ENCODE results near the gene SMTNL2.

Gene SMTNL2

DNA sequence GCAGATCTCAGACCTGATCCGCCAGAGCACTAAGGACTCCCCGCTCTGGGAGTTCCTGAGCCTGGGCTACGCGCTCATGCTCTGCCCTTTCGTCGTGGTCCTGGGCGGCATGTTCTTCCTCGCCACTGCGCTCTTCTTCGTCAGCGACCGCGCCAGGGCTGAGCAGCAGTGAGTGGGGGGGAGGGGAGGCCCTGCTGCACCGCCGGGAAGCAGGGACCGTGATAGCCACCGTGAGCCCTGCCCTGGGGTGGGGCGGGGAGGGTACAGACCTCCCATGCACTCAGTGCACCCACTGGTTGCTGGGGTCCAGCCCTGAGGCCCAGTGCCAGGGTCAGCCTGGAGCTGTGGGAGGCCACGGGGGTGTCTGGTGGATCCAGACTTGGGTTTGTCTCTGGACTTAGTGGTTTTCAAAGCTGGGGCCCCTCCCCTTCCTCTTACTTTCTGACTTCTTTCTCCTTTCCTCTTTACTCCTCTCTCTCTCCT is 48.0 kb upstream of the SMTNL2 start:
- Histone ChIP-seq H2BK12ac (ENCODE audit: low read length in 2 of 2) (no peak overlapping the region), H2AK5ac (ENCODE audit: low read length, severe bottlenecking) (no peak overlapping the region), H3K23ac (ENCODE audit: low read length in 2 of 2) (no peak overlapping the region), H3K9ac (ENCODE audit: low read length) (peak overlapping the region; percentile 57), H4K91ac (ENCODE audit: low read length) (peak overlapping the region; percentile 14), H2AFZ (ENCODE audit: low read depth, low read length) (no peak overlapping the region), H3K4me1 (ENCODE audit: control insufficient read depth, insufficient read depth, low read depth, low read length) (peaks cover 26% of the 10 kb centered on the region), H3K36me3 (ENCODE audit: control insufficient read depth in 1 of 2, insufficient read depth in 2 of 2, low read depth in 1 of 2, low read length in 2 of 2) (peaks cover 27 to 65% of the 10 kb centered on the region in 2 experiments), H4K8ac (ENCODE audit: low read length) (peak overlapping the region; percentile 94), H2BK15ac (ENCODE audit: low read depth, poor library complexity, severe bottlenecking) (no peak overlapping the region), H3K4ac (ENCODE audit: low read depth in 1 of 2, low read length in 2 of 2) (no peak overlapping the region), H3K4me2 (ENCODE audit: low read length, poor library complexity, severe bottlenecking) (peak overlapping the region; percentile 30), H2BK120ac (ENCODE audit: low read depth, low read length) (no peak overlapping the region), H3K9me3 (ENCODE audit: control insufficient read depth, low read length) (no peaks in the 10 kb centered on the region), H2BK5ac (ENCODE audit: low read depth, low read length, poor library complexity, severe bottlenecking) (no peak overlapping the region), H3K4me3 (ENCODE audit: insufficient read depth in 1 of 2, low read depth in 1 of 2, low read length in 2 of 2) (peak overlapping the region in 1 of 2 experiments; percentile 49), H3K79me1 (replicated peaks; ENCODE audit: low read length, poor library complexity, severe bottlenecking) (no peaks in the 10 kb centered on the region), H3K27me3 (ENCODE audit: control insufficient read depth in 1 of 2, insufficient read depth in 1 of 2, low read length in 2 of 2) (peaks cover 0 to 8% of the 10 kb centered on the region in 2 experiments), H3K18ac (ENCODE audit: low read depth in 1 of 2, low read length in 2 of 2) (peak overlapping the region in 1 of 2 experiments; percentile 40), H3K14ac (ENCODE audit: low read length in 2 of 2) (peak overlapping the region in 1 of 2 experiments; percentile 13), H3K27ac (ENCODE audit: low read length, poor library complexity, severe bottlenecking) (no peak overlapping the region)
- WGBS = 14% methylated on average over 15 of the region's 19 CpGs
- peak; percentile 30 for DNase-seq

- Histone ChIP-seq H3K4ac (ENCODE audit: low read depth in 1 of 2, low read length in 2 of 2) (no peak overlapping the region), H3K23ac (ENCODE audit: low read length in 2 of 2) (no peak overlapping the region), H2AK5ac (ENCODE audit: low read length, severe bottlenecking) (no peak overlapping the region), H3K4me3 (ENCODE audit: insufficient read depth in 1 of 2, low read depth in 1 of 2, low read length in 2 of 2) (peak overlapping the region in 1 of 2 experiments; percentile 49), H3K36me3 (ENCODE audit: control insufficient read depth in 1 of 2, insufficient read depth in 2 of 2, low read depth in 1 of 2, low read length in 2 of 2) (peaks cover 33 to 69% of the 10 kb centered on the region in 2 experiments), H2AFZ (ENCODE audit: low read depth, low read length) (no peak overlapping the region), H3K4me1 (ENCODE audit: control insufficient read depth, insufficient read depth, low read depth, low read length) (peaks cover 26% of the 10 kb centered on the region), H2BK12ac (ENCODE audit: low read length in 2 of 2) (no peak overlapping the region), H3K79me1 (replicated peaks; ENCODE audit: low read length, poor library complexity, severe bottlenecking) (no peaks in the 10 kb centered on the region), H3K4me2 (ENCODE audit: low read length, poor library complexity, severe bottlenecking) (no peak overlapping the region), H3K27me3 (ENCODE audit: control insufficient read depth in 1 of 2, insufficient read depth in 1 of 2, low read length in 2 of 2) (peaks cover 0 to 5% of the 10 kb centered on the region in 2 experiments), H3K14ac (ENCODE audit: low read length in 2 of 2) (peak overlapping the region in 1 of 2 experiments; percentile 6), H3K9me3 (ENCODE audit: control insufficient read depth, low read length) (no peaks in the 10 kb centered on the region), H3K27ac (ENCODE audit: low read length, poor library complexity, severe bottlenecking) (no peak overlapping the region), H3K9ac (ENCODE audit: low read length) (peak overlapping the region; percentile 57), H2BK15ac (ENCODE audit: low read depth, poor library complexity, severe bottlenecking) (no peak overlapping the region), H3K18ac (ENCODE audit: low read depth in 1 of 2, low read length in 2 of 2) (no peak overlapping the region), H2BK120ac (ENCODE audit: low read depth, low read length) (no peak overlapping the region), H4K8ac (ENCODE audit: low read length) (peak overlapping the region; percentile 47), H2BK5ac (ENCODE audit: low read depth, low read length, poor library complexity, severe bottlenecking) (no peak overlapping the region), H4K91ac (ENCODE audit: low read length) (peak overlapping the region; percentile 9)
- WGBS = 63% methylated on average over 12 of the region's 18 CpGs
- peak; percentile 47 for DNase-seq
Measured at GRCh38 chr17:4536742-4537411, 47.5 kb upstream of the SMTNL2 start.

DNA sequence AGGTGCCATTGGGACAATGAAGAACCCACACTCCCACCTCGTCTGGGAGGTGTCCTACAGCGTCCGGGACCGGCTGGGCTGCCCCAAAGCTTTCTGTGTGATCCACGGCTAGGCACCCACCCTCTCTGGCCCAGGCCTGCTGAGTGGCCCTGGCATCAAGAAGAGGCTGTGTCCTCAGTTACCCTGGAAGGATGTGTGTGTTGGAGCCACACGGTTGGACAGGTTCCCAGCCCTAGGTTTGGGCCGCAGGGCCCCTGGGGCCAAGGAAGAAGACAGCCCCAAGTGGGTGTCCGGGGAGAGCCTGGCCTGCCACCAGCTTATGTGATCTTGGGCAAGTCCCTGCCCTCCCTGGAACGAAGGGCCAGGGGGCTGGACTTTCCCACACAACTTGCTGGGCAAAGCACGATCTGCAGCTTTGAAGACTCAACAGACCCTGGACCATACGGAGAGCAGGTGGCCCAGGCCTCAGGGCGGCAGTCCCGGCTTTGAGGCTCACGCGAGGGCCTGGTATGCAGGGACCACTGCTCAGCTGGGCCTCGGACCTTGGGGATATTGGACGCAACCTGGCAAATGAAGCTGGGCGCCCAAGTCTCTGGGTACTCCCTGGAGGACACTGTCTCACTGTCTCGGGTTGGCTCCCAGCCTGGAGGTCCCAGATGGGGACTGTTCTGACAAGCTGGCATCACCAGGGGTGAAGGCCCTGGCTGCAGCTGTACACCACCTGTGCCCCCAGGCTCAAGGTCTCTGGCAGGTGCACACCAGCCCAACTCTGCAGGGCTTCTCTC is 46.7 kb upstream of the SMTNL2 start:
- Histone ChIP-seq H3K9me3 (ENCODE audit: control insufficient read depth, low read length) (no peaks in the 10 kb centered on the region), H2BK5ac (ENCODE audit: low read depth, low read length, poor library complexity, severe bottlenecking) (no peak overlapping the region), H4K91ac (ENCODE audit: low read length) (no peak overlapping the region), H3K23ac (ENCODE audit: low read length in 2 of 2) (no peak overlapping the region), H3K27ac (ENCODE audit: low read length, poor library complexity, severe bottlenecking) (no peak overlapping the region), H2BK15ac (ENCODE audit: low read depth, poor library complexity, severe bottlenecking) (no peak overlapping the region), H4K8ac (ENCODE audit: low read length) (no peak overlapping the region), H3K79me1 (replicated peaks; ENCODE audit: low read length, poor library complexity, severe bottlenecking) (no peaks in the 10 kb centered on the region), H2AK5ac (ENCODE audit: low read length, severe bottlenecking) (no peak overlapping the region), H3K18ac (ENCODE audit: low read depth in 1 of 2, low read length in 2 of 2) (no peak overlapping the region), H3K14ac (ENCODE audit: low read length in 2 of 2) (no peak overlapping the region), H3K4me3 (ENCODE audit: insufficient read depth in 1 of 2, low read depth in 1 of 2, low read length in 2 of 2) (peak overlapping the region in 1 of 2 experiments; percentile 49), H2BK120ac (ENCODE audit: low read depth, low read length) (no peak overlapping the region), H3K27me3 (ENCODE audit: control insufficient read depth in 1 of 2, insufficient read depth in 1 of 2, low read length in 2 of 2) (no peaks in the 10 kb centered on the region), H3K36me3 (ENCODE audit: control insufficient read depth in 1 of 2, insufficient read depth in 2 of 2, low read depth in 1 of 2, low read length in 2 of 2) (peaks cover 40 to 73% of the 10 kb centered on the region in 2 experiments), H3K9ac (ENCODE audit: low read length) (peak overlapping the region; percentile 57), H3K4me2 (ENCODE audit: low read length, poor library complexity, severe bottlenecking) (no peak overlapping the region), H2BK12ac (ENCODE audit: low read length in 2 of 2) (no peak overlapping the region), H3K4me1 (ENCODE audit: control insufficient read depth, insufficient read depth, low read depth, low read length) (peaks cover 26% of the 10 kb centered on the region), H2AFZ (ENCODE audit: low read depth, low read length) (no peak overlapping the region), H3K4ac (ENCODE audit: low read depth in 1 of 2, low read length in 2 of 2) (no peak overlapping the region)
- no peak for DNase-seq
- WGBS = 97% methylated on average over 19 of the region's 19 CpGs
